Ishikawa (cell line): Measurements from ENCODE around the gene ACSL4.

Experiments
- CEBPB ChIP-seq: IDR thresholded peaks from 2 replicates; pipeline ENCODE4 v1.6.1; 2012
- CREB1 ChIP-seq: IDR thresholded peaks from 2 replicates; pipeline ENCODE4 v1.6.1; 2012; ENCODE audit warnings: low read depth
- EGR1 ChIP-seq: IDR thresholded peaks from 2 replicates; pipeline ENCODE4 v1.6.1; 2012
- EP300 ChIP-seq: IDR thresholded peaks from 2 replicates; pipeline ENCODE4 v1.6.1; 2012; ENCODE audit warnings: borderline replicate concordance
- FOXM1 ChIP-seq: IDR thresholded peaks from 2 replicates; pipeline ENCODE4 v1.6.1; 2012; ENCODE audit warnings: low read depth, borderline replicate concordance
- MAX ChIP-seq: IDR thresholded peaks from 2 replicates; pipeline ENCODE4 v1.6.1; 2012
- NFIC ChIP-seq: IDR thresholded peaks from 2 replicates; pipeline ENCODE4 v1.6.1; 2012
- RAD21 ChIP-seq: IDR thresholded peaks from 2 replicates; pipeline ENCODE4 v1.6.1; 2012; ENCODE audit warnings: low read depth
- REST ChIP-seq: IDR thresholded peaks from 2 replicates; pipeline ENCODE4 v1.6.1; 2012; ENCODE audit warnings: low read depth, mild to moderate bottlenecking
- TAF1 ChIP-seq: IDR thresholded peaks from 2 replicates; pipeline ENCODE4 v1.6.1; 2012; ENCODE audit warnings: low read depth, mild to moderate bottlenecking
- TCF12 ChIP-seq: IDR thresholded peaks from 2 replicates; pipeline ENCODE4 v1.6.1; 2012; ENCODE audit warnings: low read depth
- TEAD4 ChIP-seq: IDR thresholded peaks from 2 replicates; pipeline ENCODE4 v1.6.1; 2012
- USF1 ChIP-seq: IDR thresholded peaks from 2 replicates; pipeline ENCODE4 v1.6.1; 2012
- YY1 ChIP-seq: IDR thresholded peaks from 2 replicates; pipeline ENCODE4 v1.6.1; 2012; ENCODE audit warnings: low read depth
- ZBTB7A ChIP-seq: IDR thresholded peaks from 2 replicates; pipeline ENCODE4 v1.6.1; 2012; ENCODE audit warnings: low read depth

ACSL4 gene

GRCh38 chrX:109720947-109721346, 12.1 kb downstream of the ACSL4 start:
- TF ChIP-seq ZBTB7A (no peak), TAF1 (no peak), CREB1 (no peak)

GRCh38 chrX:109719264-109719663, 13.8 kb downstream of the ACSL4 start:
- TF ChIP-seq EP300 (no peak), CREB1 (no peak), MAX (no peak), CEBPB (no peak), YY1 (no peak), NFIC (no peak), FOXM1 (no peak), REST (no peak), TEAD4 (no peak), TCF12 (no peak), ZBTB7A (no peak), RAD21 (no peak), TAF1 (no peak)

GRCh38 chrX:109716431-109717028, 16.5 kb downstream of the ACSL4 start:
- TF ChIP-seq USF1 (no peak), YY1 (no peak), CREB1 (no peak), TEAD4 (no peak), CEBPB (no peak), MAX (no peak), TCF12 (no peak), FOXM1 (no peak), RAD21 (no peak), NFIC (no peak), TAF1 (no peak), EP300 (no peak), EGR1 (no peak), ZBTB7A (no peak), REST (no peak)

GRCh38 chrX:109714340-109714958, 18.6 kb downstream of the ACSL4 start:
- TF ChIP-seq CREB1, result no peak
- TF ChIP-seq FOXM1, result no peak
- TF ChIP-seq TCF12, result no peak
- no peak for TF ChIP-seq TEAD4
- no peak for TF ChIP-seq USF1
- no peak for TF ChIP-seq TAF1
- TF ChIP-seq YY1, result no peak
- no peak for TF ChIP-seq MAX
- TF ChIP-seq ZBTB7A, result no peak
- no peak for TF ChIP-seq REST
- TF ChIP-seq EGR1, result no peak
- TF ChIP-seq CEBPB, result no peak
- TF ChIP-seq EP300, result no peak
- no peak for TF ChIP-seq RAD21
- TF ChIP-seq NFIC, result no peak
